ENCODE measurements around the gene SRCIN1.

Gene SRCIN1

DNA sequence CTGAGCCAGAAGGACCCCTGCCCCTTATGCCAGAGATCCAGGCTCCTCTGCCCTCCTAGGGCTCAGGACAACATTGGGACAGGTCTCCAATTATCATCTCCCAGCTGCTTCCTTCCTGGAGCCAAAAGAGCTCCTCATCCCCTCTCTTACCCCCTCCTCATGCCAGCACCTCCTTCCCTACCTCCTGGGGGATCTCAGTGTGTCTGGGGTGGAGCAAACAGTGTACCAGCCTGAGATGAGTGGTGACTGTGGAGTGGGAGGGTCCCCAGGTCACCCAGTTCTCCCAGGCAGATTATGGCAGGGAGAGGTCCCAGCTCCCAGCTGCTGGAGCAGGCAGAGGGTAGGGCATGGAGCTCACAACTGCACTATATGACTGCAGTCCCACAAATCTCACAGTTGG lies 23.7 kb downstream of the SRCIN1 start:
- no peak overlapping the region for H3K4me3 ChIP-seq (ENCODE audit: low read depth, low read length)
- TF ChIP-seq, protein P1, sequence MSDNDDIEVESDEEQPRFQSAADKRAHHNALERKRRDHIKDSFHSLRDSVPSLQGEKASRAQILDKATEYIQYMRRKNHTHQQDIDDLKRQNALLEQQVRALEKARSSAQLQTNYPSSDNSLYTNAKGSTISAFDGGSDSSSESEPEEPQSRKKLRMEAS (IDR thresholded peaks at IDR 0.05; ENCODE audit: low read depth, low read length): no peak
- no peak for TF ChIP-seq POLR2A (IDR thresholded peaks at IDR 0.05; ENCODE audit: extremely low read depth, insufficient read length)
- no peak for TF ChIP-seq MYC (IDR thresholded peaks at IDR 0.05; ENCODE audit: low read depth, low read length)
- TF ChIP-seq CTCF (IDR thresholded peaks at IDR 0.05; ENCODE audit: low read depth, low read length): no peak
- DNase-seq (ENCODE audit: low read depth): no peak

GRCh38 chr17:38579934-38580333 lies 25.8 kb downstream of the SRCIN1 start:
- TF ChIP-seq, protein P1 (IDR thresholded peaks at IDR 0.05; ENCODE audit: low read depth, low read length): peak; percentile 8; the same call in 1 of the 2 replicates
- no peak for TF ChIP-seq MYC (IDR thresholded peaks at IDR 0.05; ENCODE audit: low read depth, low read length)
- peak; percentile 33 for TF ChIP-seq CTCF (IDR thresholded peaks at IDR 0.05; ENCODE audit: low read depth, low read length)
- no peak for TF ChIP-seq POLR2A (IDR thresholded peaks at IDR 0.05; ENCODE audit: extremely low read depth, insufficient read length)
- no peak overlapping the region for H3K4me3 ChIP-seq (ENCODE audit: low read depth, low read length)
- DNase-seq (ENCODE audit: low read depth): peak; percentile 62

DNA sequence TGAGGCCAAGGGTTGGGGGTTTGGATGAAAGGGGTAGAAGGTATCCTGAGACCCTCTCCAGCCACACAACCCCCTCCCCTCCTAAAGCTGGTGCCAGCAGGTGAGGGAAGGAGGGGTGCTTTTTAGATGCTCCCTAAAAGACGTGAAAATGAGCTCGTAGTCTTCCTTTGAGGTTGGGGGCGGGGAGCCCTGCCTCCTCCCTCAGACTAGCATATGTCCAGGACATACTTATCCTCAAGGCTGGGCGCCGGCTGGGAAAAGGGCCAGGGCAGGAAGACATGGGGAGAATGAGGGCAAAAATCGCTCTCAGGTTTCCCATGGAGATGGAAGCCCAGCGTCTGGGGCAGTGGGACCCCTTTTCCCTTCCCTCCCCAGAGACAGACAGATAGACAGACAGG lies 26.7 kb downstream of the SRCIN1 start:
- TF ChIP-seq, protein P1 (IDR thresholded peaks at IDR 0.05; ENCODE audit: low read depth, low read length): no peak
- TF ChIP-seq MYC (IDR thresholded peaks at IDR 0.05; ENCODE audit: low read depth, low read length) (no peak), CTCF (IDR thresholded peaks at IDR 0.05; ENCODE audit: low read depth, low read length) (no peak), POLR2A (IDR thresholded peaks at IDR 0.05; ENCODE audit: extremely low read depth, insufficient read length) (no peak)
- H3K4me3 ChIP-seq (ENCODE audit: low read depth, low read length): no peak overlapping the region
- no peak for DNase-seq (ENCODE audit: low read depth)

DNA sequence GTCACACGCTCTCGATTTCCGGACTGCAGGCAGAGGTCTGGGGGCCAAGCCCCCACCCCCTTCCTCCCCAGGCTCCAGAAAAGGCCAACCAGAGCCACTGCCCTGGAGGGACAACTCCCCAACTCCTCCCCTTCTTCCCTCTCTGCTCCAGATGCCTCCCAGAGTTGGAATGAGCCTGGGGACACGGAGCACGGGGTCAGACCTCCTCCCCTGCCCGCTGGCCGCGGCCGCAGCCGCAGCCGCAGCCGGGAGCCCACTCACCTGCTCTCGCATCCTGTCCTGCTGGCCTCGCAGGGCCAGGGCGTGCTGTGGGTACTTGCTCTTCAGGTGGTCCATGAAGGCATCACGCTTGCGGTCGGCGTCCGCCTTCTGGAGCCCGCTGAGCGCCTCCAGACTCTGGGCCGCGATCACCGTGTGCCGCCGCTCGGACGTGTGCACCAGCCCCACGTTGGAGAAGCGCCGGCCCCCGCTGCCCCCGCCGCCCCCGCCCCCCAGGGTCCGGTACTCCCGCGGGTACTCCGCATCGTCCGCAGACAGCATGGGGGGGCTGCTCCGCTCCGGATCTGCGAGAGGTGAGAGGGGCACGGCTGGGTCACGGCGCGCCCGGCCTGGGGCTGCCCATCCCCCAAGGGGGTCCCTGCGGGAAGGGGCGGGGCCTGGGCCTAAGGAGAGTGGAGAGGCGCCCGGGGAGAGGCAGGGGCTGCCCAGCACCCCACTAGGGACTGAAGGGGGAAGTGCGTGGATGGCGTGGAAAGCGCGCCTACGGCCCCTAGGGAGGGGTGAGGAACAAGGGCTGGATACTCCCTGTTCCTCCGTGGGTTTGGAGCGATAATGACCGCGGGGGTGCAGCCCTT lies 27.3 kb downstream of the SRCIN1 start:
- TF ChIP-seq MYC (IDR thresholded peaks at IDR 0.05; ENCODE audit: low read depth, low read length) (no peak), POLR2A (IDR thresholded peaks at IDR 0.05; ENCODE audit: extremely low read depth, insufficient read length) (no peak), CTCF (IDR thresholded peaks at IDR 0.05; ENCODE audit: low read depth, low read length) (no peak)
- TF ChIP-seq, protein P1 (IDR thresholded peaks at IDR 0.05; ENCODE audit: low read depth, low read length): no peak
- no peak overlapping the region for H3K4me3 ChIP-seq (ENCODE audit: low read depth, low read length)
- no peak for DNase-seq (ENCODE audit: low read depth)

- no peak overlapping the region for H3K4me3 ChIP-seq (ENCODE audit: low read depth, low read length)
- TF ChIP-seq MYC (IDR thresholded peaks at IDR 0.05; ENCODE audit: low read depth, low read length) (no peak), POLR2A (IDR thresholded peaks at IDR 0.05; ENCODE audit: extremely low read depth, insufficient read length) (no peak), CTCF (IDR thresholded peaks at IDR 0.05; ENCODE audit: low read depth, low read length) (no peak)
- TF ChIP-seq, protein P1 (IDR thresholded peaks at IDR 0.05; ENCODE audit: low read depth, low read length): no peak
- no peak for DNase-seq (ENCODE audit: low read depth)
Measured at GRCh38 chr17:38577645-38578173, 28.0 kb downstream of the SRCIN1 start.

All from NB4 (cell line).